Renal cortex interstitium (tissue), 11 donors: ENCODE measurements around the gene RHOF. TPM values are rescaled to one million over a fixed set of nuclear protein-coding genes. Genes with fewer than 3 reads are reported as not detected.
"Not testable (repeated sequence)": the region's sequence is repeated elsewhere in the genome, so short reads cannot be mapped to it uniquely, and the experiment has no call there.

ENCODE experiments used
- DNase-seq, 11 donors: peaks; one replicate each; pipeline ENCODE4 v3.0.0-alpha.2; 2013; ENCODE audit warnings: low read depth in 9 of 11, low spot score in 4 of 11; ENCODE audit errors: extremely low read depth in 1 of 11
- polyA plus RNA-seq, 3 donors: library from polyadenylated mRNA; unstranded; fragments of 120-200 nt; gene quantifications; one replicate each; pipeline ENCODE4 v1.2.1, GENCODE V29; 2013; ENCODE audit not compliant: insufficient read length in 3 of 3

RHOF gene
- polyA plus RNA-seq, 3 donors = 12.6 to 17.9 (median 13.4) TPM

GRCh38 chr12:121766290-121767039 is 27.0 kb downstream of the RHOF start:
- no peak for DNase-seq

GRCh38 chr12:121765573-121765972 is 27.9 kb downstream of the RHOF start:
- no peak for DNase-seq

GRCh38 chr12:121764808-121765207 is 28.7 kb downstream of the RHOF start:
- no peak for DNase-seq

GRCh38 chr12:121762269-121762668 is 31.2 kb downstream of the RHOF start:
- DNase-seq = no peak

GRCh38 chr12:121758536-121758935 is 35.0 kb downstream of the RHOF start:
- not testable (repeated sequence) for DNase-seq

GRCh38 chr12:121755591-121755990 is 37.9 kb downstream of the RHOF start:
- no peak for DNase-seq

GRCh38 chr12:121754836-121755235 is 38.7 kb downstream of the RHOF start:
- DNase-seq = no peak

- DNase-seq = no peak
Observed at GRCh38 chr12:121753844-121754264, 39.6 kb downstream of the RHOF start.

GRCh38 chr12:121751749-121752351 is 41.6 kb downstream of the RHOF start:
- DNase-seq = no peak

- no peak for DNase-seq
Observed at GRCh38 chr12:121751034-121751433, 42.5 kb downstream of the RHOF start.

GRCh38 chr12:121750507-121750955 is 43.0 kb downstream of the RHOF start:
- DNase-seq = no peak

GRCh38 chr12:121749267-121749666 is 44.2 kb downstream of the RHOF start:
- no peak for DNase-seq

- peak in 6 of 11 donors; percentile 57 to 81 (median 63) for DNase-seq
Observed at GRCh38 chr12:121748571-121749265, 44.8 kb downstream of the RHOF start.

GRCh38 chr12:121748218-121748570 is 45.3 kb downstream of the RHOF start:
- DNase-seq = no peak

GRCh38 chr12:121745545-121745944 is 47.9 kb downstream of the RHOF start:
- not testable (repeated sequence) for DNase-seq

GRCh38 chr12:121741743-121742142 is 51.7 kb downstream of the RHOF start:
- no peak for DNase-seq

GRCh38 chr12:121740847-121741246 is 52.6 kb downstream of the RHOF start:
- DNase-seq = no peak

- no peak for DNase-seq
Observed at GRCh38 chr12:121738340-121738858, 55.1 kb downstream of the RHOF start.

- DNase-seq = no peak
Observed at GRCh38 chr12:121733849-121734248, 59.6 kb downstream of the RHOF start.

GRCh38 chr12:121731473-121731872 is 62.0 kb downstream of the RHOF start:
- DNase-seq = no peak
